Middle frontal gyrus (tissue), 1 donor: Measurements from ENCODE around the gene TAF3.

Experiments
- DNase-seq: peaks from one replicate; pipeline ENCODE4 v3.0.0-alpha.2; 2015; ENCODE audit warnings: low spot score; ENCODE audit errors: extremely low spot score

The TAF3 gene

DNA sequence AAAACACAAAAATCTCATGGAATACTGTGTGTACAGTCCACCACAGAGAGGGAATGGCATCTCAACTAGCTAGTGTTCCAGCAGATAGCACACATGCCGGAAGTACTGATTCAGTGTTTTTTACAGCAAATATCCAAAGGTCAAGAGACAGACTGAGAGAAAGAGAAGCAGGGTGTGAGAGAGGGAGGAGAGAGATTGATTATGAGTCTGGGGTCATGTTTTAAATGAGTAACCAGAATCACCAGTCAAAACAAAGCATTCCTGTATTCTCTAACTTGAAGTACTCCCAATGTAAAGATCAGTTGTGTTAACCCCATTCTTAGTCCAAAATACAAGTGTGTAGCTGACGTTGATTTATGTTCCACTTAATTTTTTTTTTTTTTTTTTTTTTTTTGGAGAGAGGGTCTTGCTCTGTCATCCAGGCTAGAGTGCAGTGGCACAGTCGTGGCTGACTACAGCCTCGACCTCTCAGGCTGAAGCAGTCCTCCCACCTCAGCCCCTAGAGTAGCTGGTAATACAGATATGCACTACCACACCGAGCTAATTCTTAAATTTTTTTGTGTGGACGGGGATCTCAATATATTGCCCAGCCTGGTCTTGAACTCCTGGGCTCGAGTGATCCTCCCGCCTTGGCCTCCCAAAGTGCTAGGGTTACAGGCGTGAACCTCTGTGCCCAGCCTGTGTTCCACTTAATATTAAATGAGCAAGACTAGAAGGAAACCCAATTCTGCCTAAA lies 114.2 kb downstream of the TAF3 start:
- DNase-seq, result no peak

GRCh38 chr10:7933262-7933661 lies 115.0 kb downstream of the TAF3 start:
- DNase-seq, result no peak

DNA sequence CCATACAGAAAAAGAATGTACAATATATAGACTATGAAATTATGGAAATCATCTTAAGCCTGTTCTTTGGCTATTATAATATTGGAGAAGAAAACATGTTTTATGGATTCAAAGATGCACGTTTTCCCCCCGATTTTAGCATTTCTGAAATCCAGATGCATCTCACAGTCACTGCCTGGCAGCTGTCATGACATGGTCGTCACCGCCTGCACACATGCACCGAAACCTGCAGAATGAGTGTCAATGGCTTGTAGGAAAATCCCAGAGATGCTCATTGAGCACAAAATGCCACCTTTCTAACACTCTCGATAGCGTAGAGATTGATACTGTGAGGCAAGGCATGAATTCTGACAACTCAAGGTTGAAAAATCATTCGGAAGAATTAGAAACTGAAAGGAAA lies 115.5 kb downstream of the TAF3 start:
- no peak for DNase-seq

GRCh38 chr10:7937315-7937945 lies 119.1 kb downstream of the TAF3 start:
- DNase-seq, result no peak

DNA sequence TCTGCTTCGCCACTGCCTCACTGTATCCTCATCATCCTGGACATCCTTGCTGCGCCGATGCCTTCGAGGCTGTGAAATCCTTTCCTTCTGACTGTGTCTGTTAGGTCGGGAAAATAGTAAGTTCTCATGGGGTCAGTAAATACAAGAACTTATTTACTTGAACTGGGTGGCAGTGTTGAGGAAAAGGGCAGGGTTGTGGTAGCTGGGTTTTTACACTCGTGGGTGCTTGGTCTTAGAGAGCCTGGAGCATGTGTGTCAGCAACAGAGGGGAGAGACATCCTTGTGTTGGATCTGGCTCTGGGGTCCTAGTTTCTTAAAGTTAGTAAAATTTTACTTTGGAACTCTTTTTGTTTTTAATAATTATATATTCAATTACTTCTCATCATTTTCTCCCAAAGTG lies 123.3 kb downstream of the TAF3 start:
- no peak for DNase-seq

DNA sequence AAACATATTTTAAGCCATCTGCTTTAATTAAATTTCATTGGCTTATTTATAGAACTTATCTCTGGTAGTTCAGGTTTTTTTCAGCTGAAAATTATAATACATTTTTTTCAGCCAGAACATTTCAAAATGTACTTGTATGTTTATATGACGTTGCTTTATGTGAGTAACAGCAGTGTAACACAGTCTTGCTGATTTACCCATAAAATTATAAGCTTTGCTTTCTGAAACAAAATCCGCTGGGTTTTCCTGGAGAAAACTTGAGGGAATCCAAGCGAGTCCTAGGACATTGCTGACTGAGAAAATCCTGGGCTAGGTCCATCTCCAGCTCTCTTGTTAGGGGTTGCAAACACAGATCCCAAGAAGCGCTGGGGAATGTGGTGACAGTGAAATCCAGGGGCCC lies 124.0 kb downstream of the TAF3 start:
- DNase-seq, result no peak

DNA sequence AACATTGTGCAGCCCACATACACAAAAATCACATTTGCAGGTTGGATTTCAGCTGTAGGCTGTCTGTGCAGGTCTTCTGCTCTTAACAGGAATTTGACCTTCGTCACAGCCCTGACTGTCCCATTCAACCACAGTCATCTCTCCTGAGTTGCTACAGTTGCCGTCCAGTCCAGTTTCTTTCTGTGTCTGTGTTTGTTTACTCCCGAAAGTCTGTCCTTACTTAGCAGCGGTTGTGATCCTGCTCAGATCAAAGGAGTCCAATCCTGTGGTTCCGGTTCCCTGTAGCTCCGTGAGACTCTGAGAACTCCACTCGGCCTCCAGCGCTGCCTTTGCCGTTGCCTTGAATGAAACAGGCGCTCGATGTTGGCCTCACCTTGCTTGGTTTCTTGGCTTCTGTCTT lies 124.6 kb downstream of the TAF3 start:
- no peak for DNase-seq

DNA sequence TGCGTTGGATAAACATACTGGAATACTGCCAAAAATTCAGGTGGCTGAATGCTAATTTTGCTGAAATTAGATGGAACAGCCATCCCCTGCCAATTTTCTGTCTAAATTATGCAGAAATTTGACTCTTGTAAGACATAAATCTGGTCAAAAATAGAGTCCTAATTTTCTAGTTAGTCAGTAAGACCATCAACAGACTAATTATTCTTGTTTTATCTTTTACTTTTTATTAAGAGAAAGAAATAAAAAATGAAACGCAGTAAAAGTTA lies 125.8 kb downstream of the TAF3 start:
- no peak for DNase-seq

- DNase-seq, result no peak
Measured at GRCh38 chr10:7944537-7944936, 126.2 kb downstream of the TAF3 start.

GRCh38 chr10:7945034-7945433 lies 126.7 kb downstream of the TAF3 start:
- DNase-seq, result no peak

- no peak for DNase-seq
Measured at GRCh38 chr10:7945469-7946187, 127.3 kb downstream of the TAF3 start.

DNA sequence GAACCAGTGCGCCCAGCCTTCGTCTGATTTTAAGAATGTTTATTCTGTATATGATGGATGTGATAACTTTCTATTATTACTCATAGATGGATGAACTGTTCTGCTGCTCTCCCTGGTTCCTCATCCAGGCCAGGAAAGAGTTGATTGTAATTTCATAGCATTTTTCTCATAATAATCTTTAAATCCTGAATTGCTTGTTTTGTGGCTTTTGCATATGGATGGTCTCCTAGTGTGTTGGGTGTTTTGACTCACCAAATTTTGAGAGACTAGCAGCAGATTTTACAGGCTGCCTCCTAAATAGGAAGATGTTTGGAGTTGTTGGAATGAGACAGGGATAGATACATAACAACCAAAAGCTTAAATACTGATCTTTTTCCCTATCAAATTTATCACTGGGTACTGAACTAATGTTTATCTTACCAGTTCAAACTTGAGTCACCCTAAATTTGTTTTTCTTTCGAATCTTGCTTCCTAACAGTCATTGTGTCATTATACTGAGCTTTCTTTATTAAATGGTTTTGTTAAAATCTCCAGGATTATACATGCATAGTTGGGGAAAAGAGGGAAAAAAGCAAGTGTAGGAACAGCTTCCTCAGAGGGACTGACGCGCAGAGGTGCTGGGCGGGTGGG lies 130.2 kb downstream of the TAF3 start:
- DNase-seq, result no peak

DNA sequence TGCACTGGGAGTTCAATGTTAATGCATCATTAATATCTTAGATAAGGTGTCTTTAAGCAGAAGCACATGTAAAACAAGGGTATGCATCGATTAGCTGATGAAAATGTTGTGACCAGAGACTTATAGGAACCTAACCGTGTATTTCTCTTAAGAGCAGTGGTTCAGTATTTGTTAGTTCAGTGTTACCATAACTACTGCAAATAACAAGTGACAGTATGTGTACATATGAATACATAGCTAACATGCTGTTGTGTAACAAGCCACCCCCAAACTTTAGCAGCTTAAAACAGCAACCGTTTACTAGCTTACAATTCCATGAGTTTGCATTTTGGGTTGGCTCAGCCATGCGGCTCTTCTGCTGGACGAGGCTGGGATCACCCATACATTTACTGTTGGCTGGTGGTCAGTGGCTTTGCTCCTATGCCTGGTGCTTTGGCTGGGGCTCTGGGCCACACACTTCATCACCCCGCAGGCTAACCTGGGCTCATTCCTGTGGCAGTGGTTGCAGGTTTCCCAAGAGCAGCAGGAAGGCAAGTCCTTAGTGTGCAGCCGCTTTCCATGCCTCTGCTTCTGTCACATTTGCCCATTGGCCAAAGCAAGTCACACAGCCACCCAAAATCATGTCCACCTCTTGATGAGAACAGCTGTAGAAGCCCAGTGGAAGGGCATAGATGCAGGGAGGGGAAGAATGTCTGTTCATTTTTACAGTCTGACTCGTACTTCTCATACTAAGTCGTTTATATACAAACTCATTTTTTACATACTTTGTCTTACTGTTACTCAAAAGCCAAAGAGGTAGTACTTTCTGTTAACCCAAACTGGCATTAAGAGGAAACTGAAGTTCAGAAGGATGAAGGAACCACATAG lies 132.9 kb downstream of the TAF3 start:
- no peak for DNase-seq

GRCh38 chr10:7952266-7952665 lies 134.0 kb downstream of the TAF3 start:
- DNase-seq, result no peak

DNA sequence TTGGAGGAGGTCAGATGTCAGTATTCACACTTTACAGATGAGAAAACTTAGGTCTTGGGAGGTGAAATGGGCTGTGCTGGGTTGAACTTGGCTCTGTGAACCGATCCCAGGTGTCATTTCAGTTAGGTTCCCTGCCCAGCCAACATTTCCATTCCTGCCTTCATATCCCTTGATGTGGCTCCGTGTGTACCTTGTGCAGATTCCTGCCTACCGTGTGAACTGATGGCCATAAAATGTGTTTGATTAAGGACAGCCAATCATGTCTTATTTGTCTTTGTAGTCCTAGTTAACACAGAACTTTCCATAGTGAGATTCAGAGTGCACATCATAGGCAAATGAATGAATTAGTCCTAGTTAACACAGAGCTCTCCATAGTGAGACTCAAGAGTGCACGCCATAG lies 135.1 kb downstream of the TAF3 start:
- no peak for DNase-seq

- no peak for DNase-seq
Measured at GRCh38 chr10:7955446-7955845, 137.1 kb downstream of the TAF3 start.

GRCh38 chr10:7956508-7956907 lies 138.2 kb downstream of the TAF3 start:
- DNase-seq, result no peak

DNA sequence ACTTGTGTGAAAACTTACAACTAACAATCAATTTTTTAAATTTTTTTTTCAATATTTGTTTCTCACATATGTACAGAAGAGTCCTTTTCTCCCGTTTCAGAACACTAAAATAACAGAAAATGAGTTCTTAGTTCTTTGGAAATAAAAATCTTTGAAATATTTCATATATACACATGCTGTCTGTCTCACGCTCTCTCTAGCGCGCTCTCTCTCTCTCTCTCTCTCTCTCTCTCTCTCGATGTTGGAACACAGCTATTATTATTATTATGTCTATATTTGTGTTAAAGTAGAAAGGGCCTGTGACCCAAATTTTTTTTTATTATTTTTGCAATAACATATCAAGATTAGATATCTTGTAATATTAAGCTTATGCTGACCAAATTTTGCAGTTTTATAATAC lies 139.3 kb downstream of the TAF3 start:
- no peak for DNase-seq

DNA sequence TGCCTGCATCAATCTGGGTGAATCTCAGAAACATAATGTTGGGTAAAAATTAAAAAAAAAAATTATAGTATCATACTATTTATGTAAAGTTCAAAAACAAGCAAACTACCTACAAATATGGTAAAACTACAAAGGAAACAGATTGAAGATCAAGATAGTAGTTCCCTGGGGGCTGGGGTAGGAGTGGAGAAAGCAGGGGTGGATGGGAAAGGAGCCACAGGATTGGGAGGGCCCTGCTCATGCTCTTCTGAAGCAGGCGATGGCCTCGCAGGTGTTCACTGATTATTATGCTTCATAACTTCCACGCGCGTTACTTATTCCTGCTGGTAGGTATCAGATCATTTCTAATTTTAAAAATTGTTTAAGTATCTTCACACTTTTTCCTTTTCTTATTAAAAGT lies 140.1 kb downstream of the TAF3 start:
- no peak for DNase-seq

DNA sequence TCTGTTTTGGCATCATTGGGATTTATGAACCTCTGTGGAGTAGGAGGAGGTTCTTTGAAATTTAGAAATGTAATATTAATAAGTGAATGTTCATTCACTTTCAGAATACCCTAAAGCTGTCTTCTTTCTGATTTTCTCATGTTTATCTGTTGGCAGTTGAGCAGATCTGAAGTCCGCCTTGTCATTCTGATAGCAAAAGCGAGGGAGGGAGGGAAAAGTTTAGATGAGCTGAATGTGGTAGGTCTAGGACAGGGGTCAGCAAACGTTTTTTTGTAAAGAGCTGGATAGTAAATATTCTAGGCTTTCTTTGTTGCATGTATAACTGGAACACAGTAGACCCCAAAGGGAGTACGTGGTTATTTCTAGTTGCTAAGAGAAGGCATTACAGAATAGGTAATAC lies 141.8 kb downstream of the TAF3 start:
- no peak for DNase-seq

- no peak for DNase-seq
Measured at GRCh38 chr10:7962592-7962991, 144.3 kb downstream of the TAF3 start.

DNA sequence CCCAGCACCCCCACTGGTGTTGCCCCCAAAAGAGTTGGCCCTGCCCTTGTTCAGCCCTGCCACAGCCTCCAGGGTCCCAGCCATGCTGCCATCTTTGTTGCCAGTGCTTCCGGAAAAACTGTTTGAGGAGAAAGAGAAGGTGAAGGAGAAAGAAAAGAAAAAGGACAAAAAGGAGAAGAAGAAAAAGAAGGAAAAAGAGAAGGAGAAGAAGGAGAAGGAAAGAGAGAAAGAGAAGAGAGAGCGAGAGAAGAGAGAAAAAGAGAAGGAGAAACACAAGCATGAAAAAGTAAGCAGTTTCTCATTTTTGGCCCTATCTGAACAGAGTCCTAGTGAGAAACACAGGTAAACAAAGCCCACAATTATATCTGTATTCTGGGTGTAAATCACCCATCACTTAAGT lies 147.2 kb downstream of the TAF3 start:
- DNase-seq, result no peak
